IPS-20b (cell line): ENCODE results near the gene SIRPA.

ENCODE experiments used
- H3K27ac ChIP-seq: one replicate; pipeline ENCODE4 v1.5.1; 2013; ENCODE audit warnings: low read length
- H3K27me3 ChIP-seq: 2 replicates; pipeline ENCODE4 v1.6.1; 2013; ENCODE audit warnings: mild to moderate bottlenecking, low read length, inconsistent platforms; ENCODE audit not compliant: insufficient read depth
- H3K36me3 ChIP-seq: 2 replicates; pipeline ENCODE4 v1.6.1; 2013; ENCODE audit warnings: low read depth, mild to moderate bottlenecking, inconsistent platforms, low read length, moderate library complexity; ENCODE audit not compliant: insufficient read depth
- H3K4me1 ChIP-seq: 2 replicates; pipeline ENCODE4 v1.6.1; 2013; ENCODE audit warnings: mild to moderate bottlenecking, control low read depth, inconsistent platforms, low read length, moderate library complexity; ENCODE audit not compliant: insufficient read depth
- H3K4me3 ChIP-seq: 2 replicates; pipeline ENCODE4 v1.5.1; 2013; ENCODE audit warnings: mild to moderate bottlenecking, low read length, inconsistent platforms
- H3K9ac ChIP-seq: 2 replicates; pipeline ENCODE4 v1.6.1; 2013; ENCODE audit warnings: low read depth, mild to moderate bottlenecking, inconsistent platforms, low read length, moderate library complexity
- H3K9me3 ChIP-seq: 2 replicates; pipeline ENCODE4 v1.6.1; 2013; ENCODE audit warnings: mild to moderate bottlenecking, low read depth, low read length, inconsistent platforms; ENCODE audit not compliant: insufficient read depth

SIRPA gene

DNA sequence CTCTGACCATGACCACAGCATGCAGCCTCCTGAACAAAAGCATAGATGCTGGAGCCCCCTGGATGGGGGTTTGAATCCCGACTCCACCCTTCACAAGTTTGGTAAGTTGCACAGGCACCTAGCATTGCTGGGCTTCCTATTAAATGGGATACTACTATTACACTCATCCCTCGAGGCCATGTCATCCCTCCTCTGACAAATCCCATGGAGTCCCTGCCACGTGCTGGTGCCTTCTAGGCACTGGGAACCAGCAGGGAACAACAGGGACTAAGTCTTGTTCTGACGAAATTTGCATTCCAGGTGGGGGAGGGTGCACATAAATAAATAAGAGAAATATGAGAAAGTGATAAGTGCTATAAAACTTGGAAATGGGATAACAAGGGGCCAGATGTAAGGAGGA, 15.3 kb upstream of the SIRPA start:
- H3K27ac ChIP-seq = no peak overlapping the region
- H3K4me1 ChIP-seq = peaks cover 3% of the 10 kb centered on the region; the same call in 1 of the 2 replicates
- H3K27me3 ChIP-seq = no peaks in the 10 kb centered on the region
- H3K4me3 ChIP-seq = no peak overlapping the region
- H3K9ac ChIP-seq = no peak overlapping the region
- H3K9me3 ChIP-seq = no peaks in the 10 kb centered on the region
- no peaks in the 10 kb centered on the region for H3K36me3 ChIP-seq

DNA sequence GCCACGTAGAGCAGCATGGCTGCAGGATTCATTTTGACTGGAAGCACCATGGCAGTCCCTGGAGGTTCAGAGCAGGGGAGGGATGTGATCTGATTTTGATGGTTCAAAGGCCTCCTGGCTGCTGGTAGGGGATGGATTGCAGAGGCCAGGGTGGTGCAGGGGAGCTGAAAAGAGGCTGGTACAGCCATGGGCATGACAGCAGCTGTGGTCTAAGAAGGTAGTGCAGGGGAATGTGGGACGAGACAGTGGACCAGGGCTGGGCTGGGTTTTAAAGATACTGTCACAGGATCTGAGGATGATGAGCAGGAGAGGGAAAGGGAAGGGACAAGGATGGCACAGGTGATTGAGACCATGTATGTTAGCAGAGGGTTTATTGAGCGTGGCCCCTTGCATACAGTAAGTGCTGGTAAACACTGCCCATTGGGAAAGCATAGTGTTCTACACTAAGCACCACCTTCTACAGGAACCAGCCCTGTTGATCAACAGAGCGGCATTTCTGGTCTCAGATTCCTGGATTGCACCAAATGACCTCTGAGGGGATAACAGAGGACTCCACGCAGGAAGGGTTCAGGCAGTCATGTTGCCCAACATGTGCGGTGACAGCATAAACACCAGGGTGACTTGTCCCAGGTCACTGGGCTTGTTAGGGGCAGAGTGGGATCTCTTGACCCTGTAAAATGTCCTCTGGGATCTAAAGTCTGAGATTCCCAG, 14.5 kb upstream of the SIRPA start:
- no peak overlapping the region for H3K27ac ChIP-seq
- peaks cover 3% of the 10 kb centered on the region; the same call in 1 of the 2 replicates for H3K4me1 ChIP-seq
- no peak overlapping the region for H3K9ac ChIP-seq
- no peaks in the 10 kb centered on the region for H3K27me3 ChIP-seq
- H3K4me3 ChIP-seq = no peak overlapping the region
- no peaks in the 10 kb centered on the region for H3K9me3 ChIP-seq
- H3K36me3 ChIP-seq = no peaks in the 10 kb centered on the region

DNA sequence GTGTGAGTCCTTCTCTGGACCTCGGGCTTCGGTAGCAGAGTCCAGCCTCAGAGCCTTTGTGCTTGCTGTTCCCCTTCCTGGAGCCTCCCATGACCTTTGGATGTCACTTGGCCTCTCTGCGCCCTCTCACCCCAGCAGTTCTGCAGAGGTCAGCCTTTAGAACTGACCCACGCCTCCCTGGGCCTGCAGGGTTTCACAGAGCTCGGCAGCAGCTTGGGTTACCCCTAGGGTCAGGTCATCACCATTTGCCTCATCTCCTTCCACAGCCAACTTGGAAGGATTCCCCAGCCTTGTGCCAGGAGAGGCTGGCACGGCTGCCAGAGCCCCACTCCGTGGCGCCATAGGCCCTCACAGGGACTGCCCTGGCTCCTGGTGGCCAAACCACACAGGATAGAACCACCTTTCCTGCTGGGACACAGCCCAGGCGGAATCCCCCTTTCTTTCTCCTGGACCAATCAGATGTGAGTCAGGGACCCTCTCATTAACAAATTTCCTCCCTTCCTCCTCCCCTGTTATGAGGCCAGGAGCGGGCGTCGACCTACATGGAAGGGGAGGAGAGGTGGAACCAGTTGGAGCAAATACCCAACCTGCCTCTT, 13.9 kb upstream of the SIRPA start:
- Histone ChIP-seq H3K27me3 (no peaks in the 10 kb centered on the region), H3K36me3 (no peaks in the 10 kb centered on the region), H3K4me1 (peaks cover 3% of the 10 kb centered on the region; the same call in 1 of the 2 replicates), H3K9me3 (no peaks in the 10 kb centered on the region), H3K4me3 (no peak overlapping the region), H3K27ac (no peak overlapping the region), H3K9ac (no peak overlapping the region)

- Histone ChIP-seq H3K36me3 (no peaks in the 10 kb centered on the region), H3K9ac (no peak overlapping the region)
Observed at GRCh38 chr20:1882026-1882425, 13.2 kb upstream of the SIRPA start.

DNA sequence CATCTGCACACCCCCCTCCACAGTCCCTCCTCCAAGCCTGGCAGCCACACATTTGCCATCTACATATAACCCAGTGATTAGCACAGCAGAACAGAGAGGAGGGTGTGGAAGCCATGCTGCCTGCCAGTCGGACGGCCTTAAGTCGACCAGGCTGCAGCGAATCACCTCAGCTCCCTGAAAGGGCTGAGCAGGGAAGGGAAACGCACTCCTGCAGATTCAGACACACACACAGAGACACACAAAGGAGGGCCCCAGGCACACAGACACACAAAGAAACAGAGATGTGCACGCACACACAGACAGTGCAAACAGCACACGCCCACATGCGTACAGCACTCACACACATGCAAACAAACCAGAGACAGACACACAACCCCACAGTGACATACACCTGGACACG, 11.2 kb upstream of the SIRPA start:
- no peak overlapping the region for H3K4me3 ChIP-seq
- no peaks in the 10 kb centered on the region for H3K9me3 ChIP-seq
- no peaks in the 10 kb centered on the region for H3K27me3 ChIP-seq
- no peak overlapping the region for H3K27ac ChIP-seq
- H3K9ac ChIP-seq = no peak overlapping the region
- no peaks in the 10 kb centered on the region for H3K36me3 ChIP-seq
- H3K4me1 ChIP-seq = peaks cover 3% of the 10 kb centered on the region; the same call in 1 of the 2 replicates

More at GRCh38 chr20:1882026-1882425, 13.2 kb upstream of the SIRPA start:
- Histone ChIP-seq H3K4me1 (peaks cover 3% of the 10 kb centered on the region; the same call in 1 of the 2 replicates), H3K4me3 (no peak overlapping the region), H3K27ac (no peak overlapping the region), H3K27me3 (no peaks in the 10 kb centered on the region), H3K9me3 (no peaks in the 10 kb centered on the region)

GRCh38 chr20:1885254-1885653, 10.0 kb upstream of the SIRPA start:
- no peaks in the 10 kb centered on the region for H3K9me3 ChIP-seq
- H3K4me3 ChIP-seq = no peak overlapping the region
- H3K4me1 ChIP-seq = peaks cover 3% of the 10 kb centered on the region; the same call in 1 of the 2 replicates
- no peak overlapping the region for H3K27ac ChIP-seq
- H3K27me3 ChIP-seq = no peaks in the 10 kb centered on the region
- no peaks in the 10 kb centered on the region for H3K36me3 ChIP-seq
- no peak overlapping the region for H3K9ac ChIP-seq

- Histone ChIP-seq H3K4me3 (no peak overlapping the region), H3K4me1 (peaks cover 3% of the 10 kb centered on the region; the same call in 1 of the 2 replicates), H3K36me3 (no peaks in the 10 kb centered on the region), H3K27ac (no peak overlapping the region), H3K27me3 (no peaks in the 10 kb centered on the region), H3K9ac (no peak overlapping the region), H3K9me3 (no peaks in the 10 kb centered on the region)
Observed at GRCh38 chr20:1885940-1886693, 9.1 kb upstream of the SIRPA start.

DNA sequence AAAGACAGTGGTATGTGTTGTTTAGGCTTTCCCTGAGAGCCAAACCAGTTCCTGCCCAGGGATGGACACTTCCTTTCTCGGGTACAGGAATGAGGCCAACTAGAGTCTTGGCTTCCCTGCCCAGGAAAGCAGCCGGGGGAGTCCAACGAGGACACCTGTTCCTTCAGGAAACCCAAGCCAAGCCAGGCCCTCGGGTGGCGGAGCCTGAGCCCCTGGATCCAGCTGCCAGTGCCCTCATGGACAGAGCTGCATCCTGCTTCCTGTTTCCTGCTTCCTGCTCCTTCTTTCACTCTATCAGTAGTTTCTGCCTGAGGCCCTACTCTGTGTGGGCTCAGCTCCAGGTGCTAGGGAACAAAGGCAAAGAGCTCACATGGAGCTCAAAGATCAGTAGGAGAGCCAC, 7.9 kb upstream of the SIRPA start:
- Histone ChIP-seq H3K27me3 (peaks cover 6% of the 10 kb centered on the region; the same call in 1 of the 2 replicates), H3K4me1 (no peaks in the 10 kb centered on the region), H3K36me3 (no peaks in the 10 kb centered on the region), H3K27ac (no peak overlapping the region), H3K4me3 (no peak overlapping the region), H3K9me3 (no peaks in the 10 kb centered on the region), H3K9ac (no peak overlapping the region)

DNA sequence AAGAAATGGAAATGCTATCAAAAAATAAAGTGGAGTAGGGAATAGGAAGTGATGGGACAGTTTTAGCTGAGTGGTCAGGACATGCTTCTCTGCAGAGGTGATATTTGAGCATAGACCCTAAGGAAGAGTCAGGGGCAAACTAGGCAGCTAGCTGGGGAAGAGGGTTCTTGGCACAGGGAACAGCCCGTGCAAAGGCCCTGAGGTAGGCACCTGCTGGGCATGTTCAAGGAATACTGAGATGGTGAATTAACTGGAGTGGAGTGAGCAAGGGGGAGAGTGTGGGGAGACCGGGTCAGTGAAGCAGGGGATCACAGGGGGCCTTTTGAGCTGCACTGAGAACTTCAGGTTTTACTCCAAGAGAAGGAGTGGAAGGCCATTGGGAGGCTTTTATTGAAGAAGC, 7.5 kb upstream of the SIRPA start:
- H3K9ac ChIP-seq = no peak overlapping the region
- H3K4me3 ChIP-seq = no peak overlapping the region
- H3K27me3 ChIP-seq = peaks cover 11% of the 10 kb centered on the region
- no peaks in the 10 kb centered on the region for H3K4me1 ChIP-seq
- H3K27ac ChIP-seq = no peak overlapping the region
- no peaks in the 10 kb centered on the region for H3K9me3 ChIP-seq
- no peaks in the 10 kb centered on the region for H3K36me3 ChIP-seq

GRCh38 chr20:1888796-1889463, 6.3 kb upstream of the SIRPA start:
- peaks cover 22% of the 10 kb centered on the region for H3K27me3 ChIP-seq
- no peaks in the 10 kb centered on the region for H3K4me1 ChIP-seq
- H3K27ac ChIP-seq = no peak overlapping the region
- no peaks in the 10 kb centered on the region for H3K36me3 ChIP-seq
- H3K4me3 ChIP-seq = no peak overlapping the region
- no peaks in the 10 kb centered on the region for H3K9me3 ChIP-seq
- H3K9ac ChIP-seq = no peak overlapping the region

DNA sequence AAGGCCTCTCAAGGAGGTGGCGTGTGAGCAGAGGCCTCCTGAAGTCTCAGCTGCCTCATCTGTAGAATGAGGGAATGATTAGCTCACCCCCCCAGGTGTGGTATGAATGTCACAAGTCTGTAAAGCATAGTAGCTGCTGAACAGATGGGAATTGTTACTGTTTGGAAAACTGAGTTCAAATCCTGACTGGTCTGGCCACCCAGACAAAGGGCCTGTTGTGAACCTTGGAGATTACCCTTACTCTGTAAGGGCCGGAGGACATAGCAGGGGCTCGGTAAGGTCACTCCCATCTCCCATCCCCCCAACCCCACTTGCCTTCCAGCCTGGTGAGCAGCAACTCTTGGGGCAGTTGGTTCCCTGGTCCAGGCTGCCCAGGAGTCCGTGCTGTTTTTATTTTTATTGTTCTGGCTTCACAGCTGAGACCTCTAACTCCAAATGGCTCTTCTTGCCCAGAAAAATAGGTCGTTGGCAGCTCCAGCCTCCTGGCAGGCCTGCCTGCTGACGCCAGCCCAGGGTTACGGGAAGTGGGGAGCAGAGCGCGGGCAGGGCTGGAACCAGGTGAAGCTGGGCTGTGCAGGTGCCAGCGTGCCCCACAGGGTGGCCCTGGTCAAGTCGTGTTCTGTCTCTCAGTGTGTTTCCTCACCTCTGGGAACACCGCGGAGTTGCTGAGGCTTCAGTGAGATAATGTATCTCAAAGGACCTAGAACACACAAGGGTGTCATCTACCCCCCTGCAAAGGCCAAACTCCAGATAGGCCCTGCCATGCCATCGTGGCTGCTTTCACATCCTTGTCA, 4.5 kb upstream of the SIRPA start:
- Histone ChIP-seq H3K9ac (no peak overlapping the region), H3K4me1 (peaks cover under 1% of the 10 kb centered on the region; the same call in 1 of the 2 replicates), H3K4me3 (no peak overlapping the region), H3K9me3 (no peaks in the 10 kb centered on the region), H3K27ac (no peak overlapping the region), H3K27me3 (peaks cover 27% of the 10 kb centered on the region), H3K36me3 (no peaks in the 10 kb centered on the region)
